ENCODE results near the gene LRP2. TPM values are rescaled to one million over a fixed set of nuclear protein-coding genes. Genes with fewer than 3 reads are reported as not detected.

Gene LRP2
- total RNA-seq, 4 donors from 2014 or later, result 0.05 to 0.23 TPM; not detected in 2

- intact Hi-C loops (cut with DNase I; ENCODE audit: low total_unique reads), result no loop called here
- TF ChIP-seq CTCF (IDR thresholded peaks at IDR 0.05), result no peak
- TF ChIP-seq POLR2A (IDR thresholded peaks at IDR 0.05), result no peak
- DNase-seq (ENCODE audit: low spot score in 2 of 2), result no peak
- no peak overlapping the region for H3K4me3 ChIP-seq (ENCODE audit: low read depth, poor library complexity, severe bottlenecking)
- WGBS, 2 donors, result 54 to 59% methylated on average over 3 of the region's 3 CpGs
Measured at GRCh38 chr2:169290433-169290832, 71.9 kb downstream of the LRP2 start.

GRCh38 chr2:169287666-169288065 is 74.7 kb downstream of the LRP2 start:
- no peak for DNase-seq (ENCODE audit: low spot score in 2 of 2)
- H3K4me3 ChIP-seq (ENCODE audit: low read depth, poor library complexity, severe bottlenecking), result no peak overlapping the region
- no peak for TF ChIP-seq CTCF (IDR thresholded peaks at IDR 0.05)
- TF ChIP-seq POLR2A (IDR thresholded peaks at IDR 0.05), result no peak
- intact Hi-C loops (cut with DNase I; ENCODE audit: low total_unique reads), result no loop called here

- DNase-seq (ENCODE audit: low spot score in 2 of 2), result no peak
- no peak overlapping the region for H3K4me3 ChIP-seq (ENCODE audit: low read depth, poor library complexity, severe bottlenecking)
- TF ChIP-seq POLR2A (IDR thresholded peaks at IDR 0.05), result no peak
- TF ChIP-seq CTCF (IDR thresholded peaks at IDR 0.05), result no peak
- intact Hi-C loops (cut with DNase I; ENCODE audit: low total_unique reads), result no loop called here
- WGBS, 2 donors, result 79 to 81% methylated on average over 4 of the region's 4 CpGs
Measured at GRCh38 chr2:169286624-169287231, 75.6 kb downstream of the LRP2 start.

- 59 to 63% methylated on average over 5 of the region's 5 CpGs for WGBS, 2 donors
- TF ChIP-seq POLR2A (IDR thresholded peaks at IDR 0.05) (no peak), CTCF (IDR thresholded peaks at IDR 0.05) (no peak)
- intact Hi-C loops (cut with DNase I; ENCODE audit: low total_unique reads), result no loop called here
- DNase-seq (ENCODE audit: low spot score in 2 of 2), result no peak
- no peak overlapping the region for H3K4me3 ChIP-seq (ENCODE audit: low read depth, poor library complexity, severe bottlenecking)
Measured at GRCh38 chr2:169285531-169286235, 76.7 kb downstream of the LRP2 start.

GRCh38 chr2:169280502-169280901 is 81.8 kb downstream of the LRP2 start:
- WGBS, 2 donors, result 88 to 92% methylated on average over 4 of the region's 4 CpGs
- no peak overlapping the region for H3K4me3 ChIP-seq (ENCODE audit: low read depth, poor library complexity, severe bottlenecking)
- intact Hi-C loops (cut with DNase I; ENCODE audit: low total_unique reads), result no loop called here
- TF ChIP-seq POLR2A (IDR thresholded peaks at IDR 0.05) (no peak), CTCF (IDR thresholded peaks at IDR 0.05) (no peak)
- DNase-seq (ENCODE audit: low spot score in 2 of 2), result no peak

Measured in lower leg skin (tissue), 4 donors.